ENCODE results near the gene ACBD5. TPM values are rescaled to one million over a fixed set of nuclear protein-coding genes. Genes with fewer than 3 reads are reported as not detected.
A peak's percentile ranks its signal among the peaks of the same experiment; 100 is the strongest.
"Not testable (repeated sequence)": the region's sequence is repeated elsewhere in the genome, so short reads cannot be mapped to it uniquely, and the experiment has no call there.

Gene ACBD5
- total RNA-seq, 2 donors from 2014 or later: 21.9 to 32.8 TPM

DNA sequence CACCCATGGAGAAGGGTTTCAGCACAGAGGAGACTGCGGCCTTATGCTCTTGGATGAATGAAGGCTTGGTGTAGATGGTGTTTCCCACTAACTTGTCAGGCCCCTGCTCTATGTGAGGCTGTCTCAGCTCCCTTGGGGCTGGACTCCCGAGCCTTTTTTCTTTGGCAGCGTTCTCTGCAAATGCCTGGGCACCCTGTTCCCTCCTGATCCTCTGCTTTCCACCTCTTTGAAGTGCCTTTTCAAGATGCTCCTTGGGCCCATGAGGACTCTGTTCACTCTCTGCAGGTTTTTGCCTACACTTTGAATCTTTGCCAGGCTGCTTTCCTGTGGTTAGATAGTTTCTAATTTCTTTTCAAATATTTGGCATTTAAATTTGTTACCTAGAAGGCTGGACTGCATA lies 6.8 kb upstream of the ACBD5 start:
- Mint-ChIP-seq H3K27ac (no peak overlapping the region), H3K27me3 (no peaks in the 10 kb centered on the region), H3K9me3 (no peaks in the 10 kb centered on the region), H3K4me1 (ENCODE audit: low read depth in 2 of 2) (peaks cover 13 to 16% of the 10 kb centered on the region in 2 donors), H3K36me3 (no peaks in the 10 kb centered on the region), H3K4me3 (no peak overlapping the region)
- DNase-seq (ENCODE audit: low spot score) (no peak), ATAC-seq (no peak)

DNA sequence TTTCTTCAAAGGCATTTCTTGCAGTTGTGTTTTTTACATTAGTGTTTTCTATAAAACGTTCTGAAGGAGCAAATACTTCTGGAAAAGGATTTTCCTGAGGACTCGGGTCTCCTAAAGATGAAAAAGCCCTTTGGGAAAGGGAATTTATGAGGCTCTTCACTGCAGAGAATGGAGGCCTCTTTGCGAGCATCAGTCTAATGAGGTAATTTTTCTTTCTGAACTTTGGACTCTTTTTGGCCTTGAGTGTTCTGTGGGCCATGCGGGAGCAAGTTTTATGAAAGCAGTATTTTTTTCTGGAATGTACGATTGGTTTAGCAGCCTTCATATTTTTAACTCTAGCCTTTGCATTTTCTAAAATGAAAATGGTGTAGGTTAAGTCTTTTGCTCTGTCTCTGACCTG lies 6.4 kb upstream of the ACBD5 start:
- no peaks in the 10 kb centered on the region for H3K36me3 Mint-ChIP-seq
- H3K4me1 Mint-ChIP-seq (ENCODE audit: low read depth in 2 of 2): peaks cover 13% of the 10 kb centered on the region in 2 donors
- no peak overlapping the region for H3K4me3 Mint-ChIP-seq
- no peak for ATAC-seq
- no peak for DNase-seq (ENCODE audit: low spot score)
- H3K27ac Mint-ChIP-seq: no peak overlapping the region
- no peaks in the 10 kb centered on the region for H3K9me3 Mint-ChIP-seq
- H3K27me3 Mint-ChIP-seq: no peaks in the 10 kb centered on the region

DNA sequence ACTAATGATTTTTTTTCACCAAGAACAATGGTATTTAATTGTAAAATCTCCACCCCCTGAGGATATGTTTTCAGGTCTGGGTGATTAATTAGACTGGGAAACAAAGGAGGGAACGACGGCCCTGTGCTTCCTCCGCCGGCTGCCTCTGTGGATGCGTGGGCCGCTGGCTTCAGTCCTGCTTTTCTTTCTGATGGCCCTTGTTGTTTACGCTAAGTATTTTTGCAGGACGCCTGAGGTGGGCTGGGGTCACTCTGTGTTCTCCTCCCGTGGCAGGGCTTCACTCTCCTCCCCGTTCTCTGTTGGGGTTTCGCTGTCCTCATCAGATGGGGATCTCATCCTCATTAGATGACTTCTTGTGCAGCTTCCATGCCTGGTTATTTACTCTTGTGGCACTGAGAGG lies 5.2 kb upstream of the ACBD5 start:
- Mint-ChIP-seq H3K27me3 (no peaks in the 10 kb centered on the region), H3K4me3 (no peak overlapping the region), H3K4me1 (ENCODE audit: low read depth in 2 of 2) (peaks cover 19 to 20% of the 10 kb centered on the region in 2 donors), H3K27ac (no peak overlapping the region), H3K36me3 (no peaks in the 10 kb centered on the region), H3K9me3 (no peaks in the 10 kb centered on the region)
- no peak for ATAC-seq
- no peak for DNase-seq (ENCODE audit: low spot score)

DNA sequence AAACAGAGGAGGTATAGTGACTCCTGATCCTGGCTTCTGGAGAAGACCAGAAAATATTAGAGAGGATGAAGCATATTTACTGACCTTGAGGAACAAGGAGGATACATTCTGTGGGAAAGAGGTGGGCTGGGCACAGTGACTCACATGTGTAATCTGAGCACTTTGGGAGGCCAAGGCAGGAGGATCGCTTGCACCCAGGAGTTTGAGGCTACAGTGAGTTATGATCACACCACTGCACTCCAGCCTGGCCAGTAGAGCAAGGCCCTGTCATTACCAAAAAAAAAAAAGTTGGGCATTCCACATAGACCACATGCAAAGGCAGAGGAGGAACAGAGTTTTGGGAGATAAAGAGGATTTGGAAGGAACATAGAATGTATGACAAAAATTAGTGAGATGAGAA lies 4.4 kb upstream of the ACBD5 start:
- DNase-seq (ENCODE audit: low spot score) (no peak), ATAC-seq (no peak)
- no peak overlapping the region for H3K27ac Mint-ChIP-seq
- peaks cover 19 to 22% of the 10 kb centered on the region in 2 donors for H3K4me1 Mint-ChIP-seq (ENCODE audit: low read depth in 2 of 2)
- H3K36me3 Mint-ChIP-seq: no peaks in the 10 kb centered on the region
- H3K4me3 Mint-ChIP-seq: no peak overlapping the region
- H3K27me3 Mint-ChIP-seq: no peaks in the 10 kb centered on the region
- no peaks in the 10 kb centered on the region for H3K9me3 Mint-ChIP-seq

DNA sequence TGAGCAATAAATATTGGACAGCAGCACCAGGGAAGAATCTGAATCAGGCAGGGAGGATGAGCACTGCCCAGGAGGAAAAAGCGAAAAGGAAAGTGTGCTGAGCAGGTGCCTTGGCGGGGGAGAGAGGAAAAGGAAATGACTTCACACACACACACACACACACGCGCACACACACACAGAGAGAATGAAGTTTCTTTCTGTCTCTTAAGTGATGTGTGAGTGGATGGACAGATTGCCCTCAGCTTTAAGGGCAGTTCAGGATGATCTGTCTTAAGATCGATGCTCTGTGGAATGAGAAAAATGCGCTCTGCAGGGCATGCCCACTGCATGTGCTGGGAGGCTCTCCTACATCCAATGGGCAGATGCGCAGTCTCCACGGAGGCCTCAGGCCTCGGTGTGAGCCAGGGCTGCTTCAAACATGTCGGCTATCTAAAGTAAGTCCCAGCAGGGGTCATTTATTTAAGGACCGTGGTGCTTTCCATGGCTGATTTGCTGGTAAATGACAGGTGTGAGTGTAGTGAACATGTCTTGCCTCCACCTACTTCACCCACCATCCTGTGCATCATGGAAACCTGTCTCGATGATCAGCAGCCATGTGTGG lies 2.5 kb upstream of the ACBD5 start:
- DNase-seq (ENCODE audit: low spot score): peak; percentile 72
- no peaks in the 10 kb centered on the region for H3K9me3 Mint-ChIP-seq
- peaks cover 29 to 30% of the 10 kb centered on the region in 2 donors for H3K4me1 Mint-ChIP-seq (ENCODE audit: low read depth in 2 of 2)
- H3K4me3 Mint-ChIP-seq: peak overlapping the region; percentile 93
- no peaks in the 10 kb centered on the region for H3K36me3 Mint-ChIP-seq
- H3K27ac Mint-ChIP-seq: peak overlapping the region; percentile 96
- H3K27me3 Mint-ChIP-seq: no peaks in the 10 kb centered on the region
- peak; percentile 48 to 69 for ATAC-seq

DNA sequence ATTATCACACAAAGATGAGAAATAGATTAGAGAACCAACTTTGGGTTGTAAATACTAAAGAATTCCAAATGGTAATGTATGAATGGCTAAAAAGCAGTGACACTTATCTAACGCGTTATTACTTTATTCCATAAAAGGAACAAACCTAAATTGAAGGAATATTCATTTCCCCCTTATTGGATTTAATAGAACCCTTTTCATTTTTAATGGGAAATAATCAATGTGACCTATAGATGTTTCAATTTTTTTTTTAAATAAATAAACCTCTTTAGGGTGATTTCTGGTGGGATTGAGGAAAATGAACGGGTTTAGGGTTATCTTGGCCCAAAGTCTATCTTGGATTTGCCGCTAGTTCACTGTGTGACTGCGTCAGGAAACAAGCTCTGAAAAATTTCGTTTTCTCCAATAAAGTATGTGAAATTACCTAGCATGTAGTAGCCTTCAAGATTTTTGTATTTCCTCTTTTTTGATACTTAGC lies 1.9 kb upstream of the ACBD5 start:
- H3K9me3 Mint-ChIP-seq: no peaks in the 10 kb centered on the region
- peak overlapping the region; percentile 96 for H3K27ac Mint-ChIP-seq
- no peaks in the 10 kb centered on the region for H3K27me3 Mint-ChIP-seq
- no peaks in the 10 kb centered on the region for H3K36me3 Mint-ChIP-seq
- DNase-seq (ENCODE audit: low spot score): no peak
- H3K4me1 Mint-ChIP-seq (ENCODE audit: low read depth in 2 of 2): peaks cover 29 to 30% of the 10 kb centered on the region in 2 donors
- ATAC-seq: no peak
- peak overlapping the region; percentile 93 for H3K4me3 Mint-ChIP-seq

DNA sequence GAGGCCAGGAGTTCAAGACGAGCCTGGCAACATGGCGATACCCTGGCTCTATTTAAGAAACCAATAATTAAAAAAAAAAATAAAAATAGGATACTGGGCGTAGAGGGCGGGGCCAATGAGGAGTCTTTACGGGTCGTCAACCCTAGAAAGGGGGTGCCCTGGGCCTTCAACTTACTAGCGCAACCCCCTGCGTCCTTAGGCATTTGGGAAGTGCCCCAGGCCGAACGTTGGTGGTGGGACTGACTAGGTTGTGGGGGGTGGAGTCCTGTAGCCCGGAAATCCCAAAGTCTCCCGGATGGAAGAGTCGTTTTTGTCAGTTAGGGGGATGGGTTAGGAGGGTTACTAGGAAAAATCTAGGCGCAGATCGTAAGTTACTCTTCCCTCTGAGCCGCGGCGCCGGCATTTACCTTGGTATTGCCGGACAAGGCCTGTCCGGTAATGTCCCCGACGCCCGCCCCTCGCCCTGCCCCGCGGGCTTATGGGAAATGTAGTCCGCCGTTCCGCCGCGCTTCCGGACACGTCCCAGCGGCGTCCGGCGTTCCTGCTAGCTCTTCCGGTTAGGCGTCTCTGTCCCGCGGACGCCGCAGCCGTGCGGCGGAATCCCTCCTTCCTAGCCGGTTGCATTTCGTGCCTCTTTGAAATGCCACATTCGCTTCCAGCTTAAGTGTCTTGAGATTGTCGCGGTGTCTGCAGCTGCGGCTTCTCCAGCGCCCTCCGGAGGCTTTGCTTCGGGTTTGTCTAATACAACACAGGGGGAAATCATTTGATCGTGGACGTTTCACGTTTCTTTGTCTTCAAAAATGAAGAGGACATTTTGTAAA lies 1.3 kb upstream of the ACBD5 start:
- Mint-ChIP-seq H3K4me3 (peak overlapping the region; percentile 93), H3K27me3 (no peaks in the 10 kb centered on the region), H3K36me3 (no peaks in the 10 kb centered on the region), H3K9me3 (no peaks in the 10 kb centered on the region), H3K4me1 (ENCODE audit: low read depth in 2 of 2) (peaks cover 29 to 30% of the 10 kb centered on the region in 2 donors), H3K27ac (peak overlapping the region; percentile 96)
- DNase-seq (ENCODE audit: low spot score): peak; percentile 92
- peak; percentile 88 to 91 for ATAC-seq

DNA sequence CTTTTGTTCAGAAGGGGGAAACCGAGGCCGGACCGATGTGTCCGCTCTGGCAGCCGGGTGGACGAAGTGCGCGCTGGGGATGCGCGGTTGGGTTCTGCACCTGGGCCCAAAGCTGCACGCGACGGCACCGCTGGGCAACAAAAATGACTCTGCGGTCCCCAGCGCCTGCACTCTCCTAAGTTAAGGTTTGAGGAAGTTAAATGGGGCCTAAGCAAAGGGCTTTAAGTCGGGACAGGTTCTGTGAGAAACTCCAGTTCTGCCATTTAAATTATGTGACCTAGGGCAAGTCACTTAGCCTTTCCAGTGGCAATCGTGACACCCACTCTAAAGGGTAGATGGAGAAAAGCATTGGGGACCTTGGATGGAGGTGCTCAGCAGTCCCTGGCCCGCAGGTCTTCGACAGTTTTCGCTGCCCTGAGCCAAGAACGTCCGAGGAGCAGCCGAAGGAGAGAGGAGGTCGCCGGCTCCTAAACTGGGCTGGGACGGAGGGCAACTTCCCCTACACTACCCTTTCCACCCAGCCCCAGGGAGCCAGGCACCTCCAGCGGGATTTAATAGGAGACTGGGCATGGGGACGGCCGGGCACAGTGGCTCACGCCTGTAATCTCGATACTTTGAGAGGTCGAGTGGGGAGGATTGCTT lies 534 bp upstream of the ACBD5 start:
- Mint-ChIP-seq H3K27me3 (no peaks in the 10 kb centered on the region), H3K4me3 (peak overlapping the region; percentile 93), H3K4me1 (ENCODE audit: low read depth in 2 of 2) (peaks cover 29 to 30% of the 10 kb centered on the region in 2 donors), H3K27ac (peak overlapping the region; percentile 96), H3K36me3 (no peaks in the 10 kb centered on the region), H3K9me3 (no peaks in the 10 kb centered on the region)
- DNase-seq (ENCODE audit: low spot score) (no peak), ATAC-seq (peak; percentile 0 to 15)

DNA sequence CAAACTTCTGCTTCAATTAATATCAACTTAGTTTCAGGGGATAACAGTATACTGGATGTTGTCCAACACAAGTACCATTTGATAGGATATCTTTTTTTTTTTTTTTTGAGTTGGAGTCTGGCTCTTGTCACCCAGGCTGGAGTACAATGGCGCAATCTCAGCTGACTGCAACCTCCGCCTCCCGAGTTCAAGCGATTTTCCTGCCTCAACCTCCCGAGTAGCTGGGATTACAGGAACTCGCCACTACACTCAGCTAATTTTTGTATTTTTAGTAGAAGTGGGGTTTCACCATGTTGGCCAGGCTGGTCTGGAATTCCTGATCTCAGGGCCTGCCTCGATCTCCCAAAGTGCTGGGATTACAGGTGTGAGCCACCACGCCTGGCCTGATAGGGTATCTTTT lies 3.1 kb downstream of the ACBD5 start:
- not testable (repeated sequence) for H3K9me3 Mint-ChIP-seq; H3K36me3 Mint-ChIP-seq; H3K27me3 Mint-ChIP-seq; H3K4me3 Mint-ChIP-seq; H3K27ac Mint-ChIP-seq; DNase-seq (ENCODE audit: low spot score); ATAC-seq
- H3K4me1 Mint-ChIP-seq (ENCODE audit: low read depth in 2 of 2): peaks cover 16 to 19% of the 10 kb centered on the region in 2 donors

DNA sequence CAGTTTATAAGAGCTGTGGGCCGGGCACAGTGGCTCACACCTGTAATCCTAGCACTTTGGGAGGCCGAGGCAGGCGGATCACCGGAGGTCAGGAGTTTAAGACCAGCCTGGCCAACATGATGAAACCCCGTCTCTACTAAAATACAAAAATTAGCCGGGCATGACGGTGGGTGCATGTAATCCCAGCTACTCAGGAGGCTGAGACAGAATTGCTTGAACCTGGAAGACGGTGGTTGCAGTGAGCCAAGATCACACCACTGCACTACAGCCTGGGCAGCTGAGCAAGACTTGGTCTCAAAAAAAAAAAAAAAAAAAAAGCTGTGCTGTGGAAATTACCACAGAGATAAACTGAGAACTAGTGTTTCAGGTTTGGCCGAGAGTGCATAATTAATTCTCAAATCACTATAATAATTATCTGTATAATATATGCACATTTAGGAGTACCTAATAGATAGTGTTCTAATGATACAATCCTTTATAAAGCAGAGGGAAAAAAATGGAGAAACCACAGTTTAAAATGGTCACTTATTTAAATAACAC lies 3.9 kb downstream of the ACBD5 start:
- H3K27ac Mint-ChIP-seq; DNase-seq (ENCODE audit: low spot score): not testable (repeated sequence)

DNA sequence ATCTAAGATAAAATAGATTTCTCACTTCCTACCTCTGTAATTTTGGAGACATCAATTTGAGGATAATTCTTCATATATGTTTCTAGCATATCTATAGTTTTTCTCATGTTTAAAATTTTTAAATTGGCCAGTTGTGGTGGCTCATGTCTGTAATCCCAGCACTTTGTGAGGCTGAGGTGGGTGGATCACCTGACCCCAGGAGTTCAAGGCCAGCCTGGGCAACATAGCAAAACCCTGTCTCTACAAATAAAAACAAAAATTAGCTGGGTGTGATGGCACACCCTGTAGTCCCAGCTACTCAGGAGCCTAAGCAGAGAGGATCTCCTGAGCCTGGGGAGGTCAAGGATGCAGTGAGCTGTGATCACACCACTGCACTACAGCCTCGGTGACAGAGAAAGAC lies 4.9 kb downstream of the ACBD5 start:
- Mint-ChIP-seq H3K9me3 (no peaks in the 10 kb centered on the region), H3K36me3 (no peaks in the 10 kb centered on the region), H3K4me3 (no peak overlapping the region), H3K4me1 (ENCODE audit: low read depth in 2 of 2) (peaks cover 9 to 12% of the 10 kb centered on the region in 2 donors), H3K27ac (no peak overlapping the region), H3K27me3 (no peaks in the 10 kb centered on the region)
- no peak for DNase-seq (ENCODE audit: low spot score)
- no peak for ATAC-seq

More for the DNA sequence above, 3.9 kb downstream of the ACBD5 start:
- not testable (repeated sequence) for ATAC-seq, H3K27me3 Mint-ChIP-seq, H3K4me3 Mint-ChIP-seq, H3K36me3 Mint-ChIP-seq, H3K9me3 Mint-ChIP-seq
- peaks cover 15 to 19% of the 10 kb centered on the region in 2 donors for H3K4me1 Mint-ChIP-seq (ENCODE audit: low read depth in 2 of 2)

DNA sequence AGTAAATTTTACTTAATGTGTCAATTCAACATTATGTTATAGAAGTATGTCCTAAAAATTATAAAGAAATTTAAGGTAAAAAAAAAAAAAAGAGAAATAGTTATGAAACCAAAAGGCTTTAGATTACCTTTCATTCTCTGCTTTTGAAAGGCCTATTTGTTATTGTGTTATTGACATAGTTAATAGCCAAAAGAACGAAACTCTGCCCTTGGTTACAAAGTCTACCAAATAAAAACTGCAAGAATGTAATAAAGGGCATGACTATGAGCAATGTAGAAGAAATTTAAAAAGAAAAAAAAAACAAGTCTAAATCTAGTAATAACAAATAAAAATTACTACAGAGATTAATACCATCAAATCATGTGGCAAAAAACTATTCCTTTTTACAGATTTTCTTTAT lies 10.6 kb downstream of the ACBD5 start:
- Mint-ChIP-seq H3K36me3 (no peaks in the 10 kb centered on the region), H3K9me3 (no peaks in the 10 kb centered on the region), H3K27ac (no peak overlapping the region), H3K27me3 (no peaks in the 10 kb centered on the region), H3K4me3 (no peak overlapping the region), H3K4me1 (ENCODE audit: low read depth in 2 of 2) (peaks cover 12 to 18% of the 10 kb centered on the region in 2 donors)
- DNase-seq (ENCODE audit: low spot score) (no peak), ATAC-seq (no peak)

DNA sequence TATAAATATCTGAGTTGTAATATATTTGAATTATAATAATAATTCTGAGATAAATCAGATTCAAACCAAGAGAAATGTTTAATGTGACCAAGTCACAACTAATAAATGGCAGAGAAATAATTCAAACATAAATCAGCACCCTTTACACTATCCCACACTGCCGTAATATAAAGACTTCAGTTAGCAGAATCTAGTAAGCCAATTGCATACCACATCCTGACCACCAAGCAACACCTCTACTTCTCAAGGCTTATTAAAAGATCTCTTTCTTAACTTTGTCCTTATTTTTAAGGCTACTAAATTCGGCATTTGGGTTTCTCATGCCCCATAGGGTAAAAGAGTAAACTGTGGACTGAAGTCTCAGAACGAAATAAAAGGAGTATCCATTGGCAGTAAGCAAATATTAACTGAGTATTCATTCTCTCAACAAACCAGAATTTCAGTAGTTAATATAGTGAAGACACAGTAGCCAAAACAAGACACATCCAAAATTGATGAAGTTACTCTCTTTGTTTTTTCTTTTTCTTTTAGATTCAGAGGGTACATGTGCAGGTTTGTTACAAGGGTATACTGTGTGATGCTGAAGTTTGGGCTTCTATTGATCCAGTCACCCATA lies 14.8 kb downstream of the ACBD5 start:
- Mint-ChIP-seq H3K36me3 (no peaks in the 10 kb centered on the region), H3K27ac (peak overlapping the region; percentile 62 to 65)
- peak; percentile 88 to 91 for ATAC-seq

More for the DNA sequence above, 14.8 kb downstream of the ACBD5 start:
- Mint-ChIP-seq H3K27me3 (no peaks in the 10 kb centered on the region), H3K4me3 (peak overlapping the region; percentile 69), H3K9me3 (no peaks in the 10 kb centered on the region), H3K4me1 (ENCODE audit: low read depth in 2 of 2) (peaks cover 18 to 20% of the 10 kb centered on the region in 2 donors)
- no peak for DNase-seq (ENCODE audit: low spot score)
